DOHH2 (cell line): ENCODE measurements around the gene GALK2.
"Not testable (repeated sequence)": the region's sequence is repeated elsewhere in the genome, so short reads cannot be mapped to it uniquely, and the experiment has no call there.

Source experiments
- H3F3A ChIP-seq: fragments of 200-600 bp; sonication (generic), shearing (Covaris generic); 2 replicates; pipeline ENCODE4 v1.6.0; 2016; ENCODE audit warnings: antibody characterized with exemption, mild to moderate bottlenecking; ENCODE audit not compliant: control insufficient read depth, insufficient read depth
- H3K27ac ChIP-seq: fragments of 200-600 bp; sonication (generic); 2 replicates; pipeline ENCODE4 v1.5.1; 2014; ENCODE audit warnings: low read depth, mild to moderate bottlenecking, low read length, moderate library complexity
- H3K27me3 ChIP-seq: fragments of 200-600 bp; sonication (generic); 2 replicates; pipeline ENCODE4 v1.6.1; 2014; ENCODE audit warnings: mild to moderate bottlenecking, low read length, mixed read lengths; ENCODE audit not compliant: control insufficient read depth
- H3K36me3 ChIP-seq: fragments of 200-600 bp; sonication (generic); 2 replicates; pipeline ENCODE4 v1.6.1; 2014; ENCODE audit warnings: mild to moderate bottlenecking, low read length, moderate library complexity, mixed read lengths; ENCODE audit not compliant: control insufficient read depth
- H3K4me1 ChIP-seq: fragments of 200-600 bp; sonication (generic); 2 replicates; pipeline ENCODE4 v1.6.1; 2014; ENCODE audit warnings: mild to moderate bottlenecking, low read length, mixed read lengths; ENCODE audit not compliant: control insufficient read depth
- H3K4me2 ChIP-seq: fragments of 200-600 bp; sonication (generic); 2 replicates; pipeline ENCODE4 v1.6.0; 2014; ENCODE audit warnings: mild to moderate bottlenecking, low read length, moderate library complexity
- H3K4me3 ChIP-seq: fragments of 200-600 bp; sonication (generic); 2 replicates; pipeline ENCODE4 v1.5.1; 2014; ENCODE audit warnings: mild to moderate bottlenecking, low read length, mixed read lengths
- H3K79me2 ChIP-seq: fragments of 200-600 bp; sonication (generic); 2 replicates; pipeline ENCODE4 v1.6.1; 2014; ENCODE audit warnings: mild to moderate bottlenecking, low read length, mixed read lengths; ENCODE audit not compliant: control insufficient read depth
- H3K9me2 ChIP-seq: fragments of 200-600 bp; sonication (generic); replicated peaks from 2 replicates; pipeline ENCODE4 v1.6.1; 2014; ENCODE audit warnings: mild to moderate bottlenecking, low read length, mixed read lengths; ENCODE audit not compliant: control insufficient read depth
- H3K9me3 ChIP-seq: fragments of 200-600 bp; sonication (generic); 2 replicates; pipeline ENCODE4 v1.6.1; 2014; ENCODE audit warnings: antibody characterized with exemption, low read length, mixed read lengths; ENCODE audit not compliant: control insufficient read depth, insufficient read depth
- H4K20me1 ChIP-seq: fragments of 200-600 bp; sonication (generic); 2 replicates; pipeline ENCODE4 v1.6.0; 2014; ENCODE audit warnings: low read depth, mild to moderate bottlenecking, antibody characterized with exemption, low read length, moderate library complexity; ENCODE audit not compliant: control insufficient read depth, insufficient read depth
- CTCF ChIP-seq: fragments of 200-600 bp; sonication (generic); IDR thresholded peaks from one replicate; pipeline ENCODE4 v1.5.1; 2014; ENCODE audit warnings: antibody characterized with exemption, mild to moderate bottlenecking, low read depth, low read length; ENCODE audit not compliant: poor library complexity, severe bottlenecking
- EZH2phosphoT487 ChIP-seq: fragments of 200-600 bp; sonication (generic); IDR thresholded peaks from 2 replicates; pipeline ENCODE4 v1.6.1; 2017; ENCODE audit warnings: borderline replicate concordance, mild to moderate bottlenecking, antibody characterized with exemption, low read length, moderate library complexity, mixed read lengths

GALK2 gene

GRCh38 chr15:49343546-49343945 is 173.5 kb downstream of the GALK2 start:
- Histone ChIP-seq H3K4me2 (no peak overlapping the region), H3K27ac (no peak overlapping the region), H3K27me3 (no peaks in the 10 kb centered on the region), H3K79me2 (no peaks in the 10 kb centered on the region), H4K20me1 (no peaks in the 10 kb centered on the region), H3K4me3 (no peak overlapping the region), H3K9me3 (no peaks in the 10 kb centered on the region), H3K36me3 (no peaks in the 10 kb centered on the region), H3K9me2 (no peaks in the 10 kb centered on the region), H3K4me1 (no peaks in the 10 kb centered on the region), H3F3A (no peaks in the 10 kb centered on the region)
- TF ChIP-seq CTCF (no peak), EZH2phosphoT487 (no peak)

GRCh38 chr15:49354439-49354838 is 184.4 kb downstream of the GALK2 start:
- not testable (repeated sequence) for H3K4me3 ChIP-seq, H3K27ac ChIP-seq, H3K79me2 ChIP-seq, H4K20me1 ChIP-seq, H3K36me3 ChIP-seq, H3K4me1 ChIP-seq, H3K9me3 ChIP-seq, H3K9me2 ChIP-seq, H3K4me2 ChIP-seq, H3K27me3 ChIP-seq, H3F3A ChIP-seq

- Histone ChIP-seq H3K27ac (no peak overlapping the region), H3K9me3 (no peaks in the 10 kb centered on the region), H3F3A (no peaks in the 10 kb centered on the region), H3K4me3 (no peak overlapping the region), H4K20me1 (no peaks in the 10 kb centered on the region), H3K4me2 (no peak overlapping the region), H3K27me3 (no peaks in the 10 kb centered on the region), H3K79me2 (no peaks in the 10 kb centered on the region), H3K36me3 (no peaks in the 10 kb centered on the region), H3K4me1 (no peaks in the 10 kb centered on the region), H3K9me2 (no peaks in the 10 kb centered on the region)
- no peak for TF ChIP-seq CTCF
- TF ChIP-seq EZH2phosphoT487: no peak
These were observed 191.3 kb downstream of the GALK2 start for GRCh38 chr15:49361370-49361769.

- TF ChIP-seq CTCF: no peak
- TF ChIP-seq EZH2phosphoT487: no peak
- Histone ChIP-seq H3K9me2 (no peaks in the 10 kb centered on the region), H3K4me3 (no peak overlapping the region), H4K20me1 (no peaks in the 10 kb centered on the region), H3K36me3 (no peaks in the 10 kb centered on the region), H3K9me3 (no peaks in the 10 kb centered on the region), H3K4me1 (no peaks in the 10 kb centered on the region), H3F3A (no peaks in the 10 kb centered on the region), H3K79me2 (no peaks in the 10 kb centered on the region), H3K4me2 (no peak overlapping the region), H3K27me3 (no peaks in the 10 kb centered on the region), H3K27ac (no peak overlapping the region)
These were observed 196.4 kb downstream of the GALK2 start for GRCh38 chr15:49366496-49366895.
